KMS-11 (cell line): ENCODE measurements around the gene CBY2.

Experiments used
- H2AFZ ChIP-seq: fragments of 200-600 bp; sonication (generic); 2 replicates; pipeline ENCODE4 v1.6.1; 2016; ENCODE audit warnings: antibody characterized with exemption, mixed run types, low read depth
- H3K27ac ChIP-seq: fragments of 200-600 bp; sonication (generic); 2 replicates; pipeline ENCODE4 v1.6.1; 2016; ENCODE audit warnings: mild to moderate bottlenecking, mixed run types
- H3K27me3 ChIP-seq: fragments of 200-600 bp; sonication (generic); 2 replicates; pipeline ENCODE4 v1.6.1; 2017; ENCODE audit warnings: mild to moderate bottlenecking, low read depth, mixed run types, moderate library complexity; ENCODE audit not compliant: insufficient read depth
- H3K36me3 ChIP-seq: fragments of 200-600 bp; sonication (generic); 2 replicates; pipeline ENCODE4 v1.6.1; 2017; ENCODE audit warnings: mild to moderate bottlenecking, mixed run types; ENCODE audit not compliant: insufficient read depth
- H3K4me1 ChIP-seq: fragments of 200-600 bp; sonication (generic); 2 replicates; pipeline ENCODE4 v1.6.1; 2016; ENCODE audit warnings: mild to moderate bottlenecking, low read depth, mixed run types; ENCODE audit not compliant: poor library complexity, severe bottlenecking
- H3K4me2 ChIP-seq: fragments of 200-600 bp; sonication (generic); 2 replicates; pipeline ENCODE4 v1.7.0; 2016; ENCODE audit warnings: mild to moderate bottlenecking, mixed run types
- H3K4me3 ChIP-seq: fragments of 200-600 bp; sonication (generic); IDR thresholded peaks from 2 replicates; pipeline ENCODE4 v1.6.1; 2017; ENCODE audit warnings: low read depth, low read length, mixed read lengths; ENCODE audit not compliant: insufficient read depth
- H3K79me2 ChIP-seq: fragments of 200-600 bp; sonication (generic); 2 replicates; pipeline ENCODE4 v1.6.1; 2016; ENCODE audit warnings: low read depth, mixed run types; ENCODE audit not compliant: insufficient read depth
- H3K9ac ChIP-seq: fragments of 200-600 bp; sonication (generic); 2 replicates; pipeline ENCODE4 v1.6.1; 2016; ENCODE audit warnings: mild to moderate bottlenecking, mixed run types
- H4K20me1 ChIP-seq: fragments of 200-600 bp; sonication (generic); 2 replicates; pipeline ENCODE4 v1.6.1; 2016; ENCODE audit warnings: mild to moderate bottlenecking, mixed run types; ENCODE audit not compliant: insufficient read depth
- TF ChIP-seq, protein P1 (sequence below): fragments of 200-600 bp; sonication (generic); conservative IDR thresholded peaks from 2 replicates; pipeline ENCODE4 v1.6.1; 2017; ENCODE audit warnings: low read depth, mild to moderate bottlenecking, antibody characterized with exemption, low read length, moderate library complexity, mixed read lengths

The CBY2 gene

DNA sequence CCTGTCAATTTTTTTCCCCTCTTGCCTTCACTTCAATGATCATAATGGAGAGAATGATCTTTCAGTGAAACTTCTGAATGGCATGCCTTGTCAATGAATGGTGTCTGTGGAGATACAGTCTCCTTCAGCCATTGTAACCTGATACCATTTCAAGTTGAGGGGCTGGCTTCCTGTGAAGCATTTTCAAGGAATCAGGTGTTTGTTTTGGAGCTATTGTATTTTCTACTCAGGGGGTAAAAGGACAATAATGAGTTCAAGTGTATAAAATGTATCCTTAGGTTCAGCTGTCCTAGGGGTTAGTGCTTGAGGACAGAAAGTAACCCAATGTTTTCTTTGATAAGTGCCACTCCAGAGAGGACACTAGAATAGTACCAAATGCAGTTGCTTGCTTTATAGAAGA, 23.8 kb upstream of the CBY2 start:
- Histone ChIP-seq H2AFZ (no peak overlapping the region), H3K27me3 (no peaks in the 10 kb centered on the region), H3K4me1 (no peaks in the 10 kb centered on the region), H3K9ac (no peak overlapping the region), H4K20me1 (no peaks in the 10 kb centered on the region), H3K79me2 (no peaks in the 10 kb centered on the region), H3K27ac (no peak overlapping the region), H3K36me3 (no peaks in the 10 kb centered on the region), H3K4me3 (no peak overlapping the region), H3K4me2 (no peak overlapping the region)
- TF ChIP-seq, protein P1, sequence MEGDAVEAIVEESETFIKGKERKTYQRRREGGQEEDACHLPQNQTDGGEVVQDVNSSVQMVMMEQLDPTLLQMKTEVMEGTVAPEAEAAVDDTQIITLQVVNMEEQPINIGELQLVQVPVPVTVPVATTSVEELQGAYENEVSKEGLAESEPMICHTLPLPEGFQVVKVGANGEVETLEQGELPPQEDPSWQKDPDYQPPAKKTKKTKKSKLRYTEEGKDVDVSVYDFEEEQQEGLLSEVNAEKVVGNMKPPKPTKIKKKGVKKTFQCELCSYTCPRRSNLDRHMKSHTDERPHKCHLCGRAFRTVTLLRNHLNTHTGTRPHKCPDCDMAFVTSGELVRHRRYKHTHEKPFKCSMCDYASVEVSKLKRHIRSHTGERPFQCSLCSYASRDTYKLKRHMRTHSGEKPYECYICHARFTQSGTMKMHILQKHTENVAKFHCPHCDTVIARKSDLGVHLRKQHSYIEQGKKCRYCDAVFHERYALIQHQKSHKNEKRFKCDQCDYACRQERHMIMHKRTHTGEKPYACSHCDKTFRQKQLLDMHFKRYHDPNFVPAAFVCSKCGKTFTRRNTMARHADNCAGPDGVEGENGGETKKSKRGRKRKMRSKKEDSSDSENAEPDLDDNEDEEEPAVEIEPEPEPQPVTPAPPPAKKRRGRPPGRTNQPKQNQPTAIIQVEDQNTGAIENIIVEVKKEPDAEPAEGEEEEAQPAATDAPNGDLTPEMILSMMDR = no peak

GRCh38 chr13:45681113-45681512, 21.0 kb upstream of the CBY2 start:
- Histone ChIP-seq H3K36me3 (no peaks in the 10 kb centered on the region), H3K27ac (no peak overlapping the region), H3K4me2 (no peak overlapping the region), H3K9ac (no peak overlapping the region), H4K20me1 (no peaks in the 10 kb centered on the region), H3K4me3 (no peak overlapping the region), H3K27me3 (no peaks in the 10 kb centered on the region), H3K79me2 (no peaks in the 10 kb centered on the region), H3K4me1 (no peaks in the 10 kb centered on the region), H2AFZ (no peak overlapping the region)
- TF ChIP-seq, protein P1 = no peak

DNA sequence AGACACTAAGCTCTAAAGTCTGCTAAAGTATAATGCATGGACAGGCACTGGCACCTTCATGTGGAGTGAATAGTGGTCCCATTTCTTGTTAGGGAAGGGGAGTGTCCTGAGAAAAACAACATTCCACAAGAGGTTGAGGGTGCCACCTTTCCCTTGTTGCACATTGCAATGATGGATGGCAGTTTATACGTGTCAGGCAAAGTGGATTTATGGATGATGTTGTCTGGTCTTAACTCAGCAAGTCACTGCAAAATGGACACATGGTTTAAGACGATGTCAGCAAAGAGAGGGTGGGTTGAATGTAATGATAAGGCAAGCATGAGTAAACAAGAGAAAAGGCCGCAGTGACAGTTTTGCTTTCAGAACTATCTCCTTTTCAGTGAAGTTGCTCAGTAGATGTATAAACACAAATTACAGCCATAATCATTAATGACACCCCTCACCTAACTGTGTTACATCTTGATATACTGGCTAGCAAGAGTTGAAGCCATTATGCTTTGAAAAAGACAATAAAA, 19.6 kb upstream of the CBY2 start:
- Histone ChIP-seq H3K4me3 (no peak overlapping the region), H4K20me1 (no peaks in the 10 kb centered on the region), H3K9ac (no peak overlapping the region), H3K79me2 (no peaks in the 10 kb centered on the region), H3K4me1 (no peaks in the 10 kb centered on the region), H3K36me3 (no peaks in the 10 kb centered on the region), H2AFZ (no peak overlapping the region), H3K27me3 (no peaks in the 10 kb centered on the region), H3K27ac (no peak overlapping the region), H3K4me2 (no peak overlapping the region)
- TF ChIP-seq, protein P1 = no peak

DNA sequence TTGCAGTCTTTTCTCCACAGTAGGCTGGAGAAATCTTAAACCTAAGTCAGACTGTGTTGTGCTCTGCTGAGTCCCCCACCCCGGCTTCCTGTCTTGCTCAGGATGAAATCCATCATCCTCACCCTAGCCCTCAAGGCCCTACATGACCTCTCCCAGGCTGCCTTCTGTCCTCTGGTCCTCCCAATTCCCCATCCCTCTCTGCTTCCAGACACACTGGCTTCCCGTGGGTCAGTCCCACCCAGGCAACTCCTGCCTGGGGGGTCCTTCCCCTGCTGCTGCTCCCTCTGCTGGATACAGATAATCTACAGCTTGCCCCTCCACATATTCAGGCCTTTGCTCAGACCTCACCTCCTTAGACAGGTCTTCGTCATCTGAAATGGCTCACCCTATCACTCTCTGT, 18.4 kb upstream of the CBY2 start:
- Histone ChIP-seq H3K79me2 (no peaks in the 10 kb centered on the region), H3K9ac (no peak overlapping the region), H3K4me3 (no peak overlapping the region), H3K4me1 (no peaks in the 10 kb centered on the region), H3K27ac (no peak overlapping the region), H4K20me1 (no peaks in the 10 kb centered on the region), H2AFZ (no peak overlapping the region), H3K4me2 (no peak overlapping the region), H3K36me3 (no peaks in the 10 kb centered on the region), H3K27me3 (no peaks in the 10 kb centered on the region)
- TF ChIP-seq, protein P1 = no peak
